GM10847 (cell line): ENCODE measurements around the gene POP7.

Experiments
- POLR2A ChIP-seq: IDR thresholded peaks from 2 replicates; pipeline ENCODE4 v1.6.1; 2011; ENCODE audit not compliant: insufficient read length; ENCODE audit errors: extremely low read depth

POP7 gene

GRCh38 chr7:100705320-100705752 lies 585 bp upstream of the POP7 start:
- TF ChIP-seq POLR2A = no peak

GRCh38 chr7:100706672-100707311 lies 871 bp downstream of the POP7 start:
- no peak for TF ChIP-seq POLR2A

- TF ChIP-seq POLR2A = no peak
Measured at GRCh38 chr7:100708395-100708794, 2.5 kb downstream of the POP7 start.

- no peak for TF ChIP-seq POLR2A
Measured at GRCh38 chr7:100710452-100710851, 4.5 kb downstream of the POP7 start.

- TF ChIP-seq POLR2A = no peak
Measured at GRCh38 chr7:100711369-100711768, 5.4 kb downstream of the POP7 start.

GRCh38 chr7:100714725-100715124 lies 8.8 kb downstream of the POP7 start:
- no peak for TF ChIP-seq POLR2A

- TF ChIP-seq POLR2A = no peak
Measured at GRCh38 chr7:100719523-100720278, 13.8 kb downstream of the POP7 start.

GRCh38 chr7:100720279-100720670 lies 14.4 kb downstream of the POP7 start, which contains the start of gene EPO:
Gene EPO, plus strand, starts transcription at chr7:100720468. Its CDS starts 513 bp downstream, at chr7:100720981.
- TF ChIP-seq POLR2A = no peak

GRCh38 chr7:100720671-100721504 lies 15.0 kb downstream of the POP7 start:
- TF ChIP-seq POLR2A = no peak

- TF ChIP-seq POLR2A = no peak
Measured at GRCh38 chr7:100721505-100721812, 15.5 kb downstream of the POP7 start.

- no peak for TF ChIP-seq POLR2A
Measured at GRCh38 chr7:100722480-100723212, 16.7 kb downstream of the POP7 start.

- no peak for TF ChIP-seq POLR2A
Measured at GRCh38 chr7:100723732-100724275, 17.9 kb downstream of the POP7 start.

GRCh38 chr7:100726996-100727761 lies 21.3 kb downstream of the POP7 start:
- TF ChIP-seq POLR2A = no peak

GRCh38 chr7:100728196-100728595 lies 22.3 kb downstream of the POP7 start:
- TF ChIP-seq POLR2A = no peak
